SK-N-DZ (cell line): ENCODE results near the gene ABI3.

Source experiments
- DNase-seq: peaks from one replicate; pipeline ENCODE4 v3.0.0-alpha.2; 2015; ENCODE audit warnings: low spot score

ABI3 gene

GRCh38 chr17:49196520-49196919 is 14.0 kb upstream of the ABI3 start:
- no peak for DNase-seq

DNA sequence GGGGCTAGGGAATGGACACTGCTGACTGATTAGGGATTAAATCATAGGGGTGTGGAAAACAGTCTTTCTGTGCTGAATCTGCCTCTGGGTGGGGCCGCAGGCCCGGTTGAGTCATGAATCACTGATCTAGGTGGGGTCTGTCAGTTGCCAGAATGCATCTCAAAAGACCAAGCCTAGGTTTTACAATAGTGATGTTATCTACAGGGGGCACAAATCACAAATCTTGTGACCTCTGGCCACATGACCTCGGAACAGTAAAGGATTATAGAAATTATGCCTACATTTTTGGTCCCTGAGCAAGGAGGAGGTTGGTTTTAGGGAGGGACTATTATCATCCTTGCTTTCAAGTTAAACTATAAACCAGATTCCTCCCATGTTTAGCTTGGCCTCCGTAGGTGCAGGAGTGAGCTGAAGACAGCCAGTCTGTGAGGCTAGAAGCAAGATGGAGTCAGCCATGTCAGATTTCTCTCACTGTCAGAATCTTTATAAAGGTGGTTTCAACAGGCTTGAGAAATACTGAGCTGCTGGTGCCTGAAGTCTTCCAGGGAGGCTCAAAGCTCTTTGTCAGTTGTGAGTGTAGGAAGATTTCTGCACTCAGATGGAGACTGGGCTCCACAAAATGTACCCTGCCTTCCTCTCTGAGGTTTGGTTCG is 13.0 kb upstream of the ABI3 start:
- DNase-seq, result no peak

GRCh38 chr17:49198211-49198610 is 12.3 kb upstream of the ABI3 start:
- DNase-seq, result no peak

- DNase-seq, result no peak
Observed at GRCh38 chr17:49200423-49201083, 10.0 kb upstream of the ABI3 start.

DNA sequence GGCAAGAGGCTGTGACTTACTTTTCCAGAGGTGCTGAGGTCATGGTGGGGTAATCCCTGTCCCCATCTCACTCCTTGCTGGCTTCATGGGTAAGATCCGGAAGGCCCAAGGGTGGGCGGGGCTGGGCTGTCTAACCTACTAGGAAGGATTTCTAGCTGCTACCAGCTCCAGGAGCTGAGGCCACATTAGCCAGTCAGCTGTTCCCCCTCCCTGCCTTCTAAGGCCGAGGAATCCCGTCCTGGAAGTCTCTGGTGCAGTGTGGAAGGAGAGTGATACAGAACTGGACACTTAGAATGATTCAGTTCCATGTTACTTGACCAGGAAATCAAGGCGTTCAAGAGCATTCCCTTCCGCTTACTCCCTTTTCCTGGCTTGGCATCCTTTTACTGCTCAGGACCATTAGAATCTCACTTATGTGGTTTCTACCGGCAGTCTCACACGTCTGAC is 9.0 kb upstream of the ABI3 start:
- no peak for DNase-seq

DNA sequence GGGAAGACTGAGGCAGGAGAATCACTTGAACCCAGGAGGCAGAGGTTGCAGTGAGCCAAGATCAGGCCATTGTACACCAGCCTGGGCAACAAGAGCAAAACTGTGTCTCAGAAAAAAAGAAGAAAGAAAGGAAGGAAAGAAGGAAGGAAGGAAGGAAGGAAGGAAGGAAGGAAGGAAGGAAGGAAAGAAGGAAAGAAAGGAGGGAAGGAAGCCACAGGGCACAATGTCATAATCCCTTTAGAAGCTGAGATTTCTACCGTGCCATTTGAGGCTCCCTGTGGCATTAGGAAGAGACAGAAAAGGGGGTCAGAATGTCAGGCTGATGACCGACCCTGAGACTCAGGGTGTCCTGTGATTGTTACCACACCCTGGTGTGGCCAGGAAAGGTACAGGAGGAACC is 6.7 kb upstream of the ABI3 start:
- DNase-seq, result no peak

GRCh38 chr17:49204516-49204915 is 6.0 kb upstream of the ABI3 start:
- DNase-seq, result no peak

DNA sequence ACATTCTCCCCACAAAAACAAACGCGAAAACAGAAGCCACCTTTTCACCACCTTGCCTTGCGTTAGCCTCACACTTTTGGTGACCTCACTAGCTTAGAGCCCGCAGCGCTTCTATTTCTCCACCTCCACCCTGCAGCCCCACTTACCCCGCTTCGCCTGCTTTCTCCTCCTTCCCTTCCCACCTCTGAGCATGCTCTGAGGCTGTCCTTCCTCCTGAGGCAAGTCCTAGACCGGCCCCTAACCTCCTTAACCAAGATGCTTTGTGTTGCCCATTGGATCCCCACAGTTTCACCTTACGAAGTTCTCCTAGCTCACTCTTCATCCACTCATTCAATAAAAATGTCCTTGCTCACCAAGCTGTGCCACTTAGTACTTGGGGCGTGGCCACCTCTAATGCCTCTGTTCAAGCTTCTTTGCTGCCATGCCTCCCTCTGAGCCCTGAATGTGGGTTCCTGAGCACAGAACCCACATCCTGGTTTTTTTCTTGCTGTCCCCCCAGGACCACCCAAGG is 1.4 kb upstream of the ABI3 start:
- DNase-seq, result no peak

DNA sequence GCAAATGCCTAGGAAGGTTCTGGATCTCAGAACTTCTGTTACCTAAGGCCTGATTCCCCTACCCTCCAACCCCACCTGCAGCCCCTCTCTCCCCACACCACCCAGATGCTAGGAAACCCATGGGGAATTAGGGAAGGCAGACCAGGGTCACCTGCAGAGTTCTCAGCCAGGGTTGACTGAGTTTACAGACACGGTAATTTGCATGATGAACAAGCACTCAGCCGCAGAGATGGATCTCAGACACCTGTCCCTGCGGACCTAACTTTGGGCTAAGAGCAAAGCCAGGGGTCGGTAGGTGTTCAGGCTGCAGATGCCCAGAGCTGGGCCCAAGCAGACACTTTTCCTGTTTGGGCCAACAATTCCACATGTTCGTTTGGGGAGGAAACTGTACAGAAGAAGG is 2.9 kb downstream of the ABI3 start:
- no peak for DNase-seq

- no peak for DNase-seq
Observed at GRCh38 chr17:49213847-49214246, 3.3 kb downstream of the ABI3 start.

- no peak for DNase-seq
Observed at GRCh38 chr17:49214676-49215360, 4.3 kb downstream of the ABI3 start.

DNA sequence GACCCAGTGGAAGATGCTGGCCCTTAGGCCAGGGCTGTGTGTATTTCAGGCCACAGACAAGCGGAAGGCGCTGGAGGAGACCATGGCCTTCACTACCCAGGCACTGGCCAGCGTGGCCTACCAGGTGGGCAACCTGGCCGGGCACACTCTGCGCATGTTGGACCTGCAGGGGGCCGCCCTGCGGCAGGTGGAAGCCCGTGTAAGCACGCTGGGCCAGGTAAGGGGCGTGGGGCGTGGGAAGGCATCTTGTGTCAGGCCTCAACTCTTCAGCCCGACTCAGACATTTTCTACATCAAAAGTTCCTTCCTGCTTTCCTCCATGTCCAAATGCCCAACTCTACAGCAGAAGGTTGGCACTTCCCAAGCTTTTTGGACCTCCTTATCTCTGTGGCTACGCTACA is 6.0 kb downstream of the ABI3 start:
- DNase-seq, result no peak

DNA sequence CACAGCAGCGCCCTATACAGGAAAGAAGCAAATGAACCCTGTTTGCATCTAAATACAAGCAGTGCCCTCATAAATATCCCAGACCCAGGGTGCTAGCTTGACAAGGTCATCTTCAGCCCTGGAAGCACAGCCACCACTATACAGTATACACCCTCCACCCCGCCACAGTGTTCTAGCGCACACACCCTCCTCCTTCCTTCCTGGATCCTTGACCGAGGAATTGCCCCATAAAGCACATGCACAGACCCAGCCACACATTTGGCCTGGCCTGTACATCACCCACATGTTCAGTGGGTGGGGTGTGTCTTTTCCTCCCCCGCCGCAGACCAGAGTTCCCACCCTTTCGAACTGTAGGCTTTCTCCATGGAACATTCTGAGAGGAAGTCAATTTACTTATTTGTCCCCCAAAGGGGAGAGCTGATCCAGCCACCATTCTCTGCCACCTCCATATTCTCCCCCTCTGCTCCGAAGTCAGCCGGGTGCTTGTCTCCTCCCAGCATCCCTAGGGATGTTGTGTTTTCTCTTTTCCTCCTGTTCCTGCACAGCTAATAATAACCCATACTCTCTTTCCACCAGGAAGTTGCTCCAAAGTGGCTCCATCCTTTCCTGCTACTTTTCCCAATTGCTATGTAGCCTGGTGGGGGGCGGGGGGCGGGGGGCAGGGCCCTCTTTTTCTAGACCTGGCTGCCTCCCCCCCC is 6.6 kb downstream of the ABI3 start:
- no peak for DNase-seq

- no peak for DNase-seq
Observed at GRCh38 chr17:49217651-49218413, 7.3 kb downstream of the ABI3 start.

DNA sequence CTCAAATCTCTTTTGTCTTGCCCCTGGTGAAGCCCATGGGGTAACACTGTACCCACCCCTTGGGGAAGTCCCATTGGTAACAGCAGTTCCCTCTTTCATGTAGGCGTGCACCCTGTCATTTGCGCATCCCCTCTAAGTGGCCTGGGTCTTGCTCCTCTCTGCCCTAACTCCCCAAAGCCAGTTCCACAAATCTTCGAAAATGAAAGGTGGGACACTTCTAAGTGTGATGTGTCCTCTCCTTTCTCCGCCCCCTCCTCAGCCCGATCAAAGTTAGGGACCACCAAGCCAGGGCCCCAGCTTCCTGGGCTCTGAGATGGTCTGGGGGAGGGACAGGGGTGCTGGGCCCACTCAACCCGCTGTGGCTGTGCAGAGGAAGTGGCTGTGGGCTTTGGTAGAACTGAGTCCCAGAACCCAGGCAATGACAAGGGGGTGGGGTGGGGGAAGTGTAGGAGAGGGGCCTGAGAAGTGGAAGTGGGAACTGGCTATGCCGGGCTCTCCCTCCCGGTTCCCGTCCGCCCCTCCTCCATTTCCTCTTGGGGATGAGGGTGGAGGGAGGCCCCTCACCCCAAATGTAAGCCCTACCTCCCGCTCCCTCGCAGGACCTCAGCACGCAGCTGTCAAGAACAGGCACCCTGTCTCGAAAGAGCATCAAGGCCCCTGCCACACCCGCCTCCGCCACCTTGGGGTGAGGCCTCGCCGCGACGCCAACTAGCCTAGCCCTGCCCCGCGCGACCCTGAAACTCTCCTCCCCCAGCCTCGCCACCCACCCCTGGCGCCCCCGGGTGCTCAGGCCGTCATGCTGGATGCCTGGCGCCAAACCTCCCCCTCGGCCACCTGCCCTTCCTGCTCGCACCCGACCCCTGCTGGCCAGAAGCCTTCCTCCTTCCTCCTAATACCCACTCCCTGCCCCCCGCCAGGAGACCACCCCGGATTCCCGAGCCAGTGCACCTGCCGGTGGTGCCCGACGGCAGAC is 8.7 kb downstream of the ABI3 start:
- no peak for DNase-seq

GRCh38 chr17:49219987-49220386 is 9.5 kb downstream of the ABI3 start:
- DNase-seq, result no peak

GRCh38 chr17:49223168-49223516 is 12.6 kb downstream of the ABI3 start:
- no peak for DNase-seq

DNA sequence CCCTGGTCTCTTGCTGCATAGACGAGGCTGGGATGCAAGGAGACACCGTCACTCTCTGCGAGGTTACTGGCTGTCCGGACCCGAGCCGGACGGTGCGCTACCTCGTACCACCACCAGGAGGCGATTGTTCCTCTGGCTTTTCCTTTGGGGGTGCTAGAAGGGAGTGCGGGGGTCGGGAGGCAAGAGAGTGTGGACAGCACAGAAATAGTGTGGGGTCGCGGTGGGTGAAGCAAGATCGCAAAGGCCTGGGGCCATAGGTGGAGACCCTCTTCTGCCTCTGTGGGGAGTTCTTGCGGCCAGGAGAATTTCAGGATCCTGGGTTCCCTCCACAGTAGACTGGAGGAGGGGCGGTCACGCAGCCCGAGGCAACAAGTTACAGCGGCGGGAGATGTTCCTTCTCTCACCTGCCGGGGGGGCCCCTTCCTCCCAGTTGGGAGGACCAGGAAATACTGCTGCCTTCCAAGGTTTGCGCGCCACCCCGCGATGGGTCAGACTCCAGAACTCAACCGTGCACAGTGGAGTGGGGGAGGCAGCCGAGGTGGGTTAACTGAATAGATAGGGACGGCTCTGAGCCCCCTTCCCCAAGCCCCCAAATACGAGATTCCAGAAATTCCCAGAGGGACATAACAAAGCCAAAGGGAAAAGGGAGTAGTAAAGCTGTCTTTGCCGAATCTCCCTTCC is 13.2 kb downstream of the ABI3 start:
- DNase-seq, result no peak

- no peak for DNase-seq
Observed at GRCh38 chr17:49224198-49224996, 13.9 kb downstream of the ABI3 start.
